ENCODE measurements around the gene KCNN3.
A peak's percentile ranks its signal among the peaks of the same experiment; 100 is the strongest.

KCNN3 gene

DNA sequence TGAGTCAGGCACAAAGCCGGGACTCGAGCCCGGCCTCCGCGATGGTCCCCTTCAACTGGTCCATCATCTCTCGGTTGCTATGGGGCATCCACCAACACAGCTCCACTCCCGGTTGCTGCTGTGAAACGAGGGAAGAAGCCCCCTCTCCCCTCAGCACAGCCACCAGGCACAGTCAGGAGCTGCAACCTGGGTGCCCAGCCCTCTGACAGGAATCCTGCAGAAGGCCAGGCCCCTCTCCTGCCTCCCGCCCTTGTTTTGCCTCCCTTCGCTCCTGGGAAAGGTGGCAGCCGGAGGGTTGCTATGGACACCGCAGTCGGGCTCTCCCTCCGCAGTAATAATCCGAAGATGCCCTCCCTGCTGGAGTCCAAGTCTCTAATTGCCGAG, 8.9 kb upstream of the KCNN3 start:
- DNase-seq (ENCODE audit: low spot score), result no peak

DNA sequence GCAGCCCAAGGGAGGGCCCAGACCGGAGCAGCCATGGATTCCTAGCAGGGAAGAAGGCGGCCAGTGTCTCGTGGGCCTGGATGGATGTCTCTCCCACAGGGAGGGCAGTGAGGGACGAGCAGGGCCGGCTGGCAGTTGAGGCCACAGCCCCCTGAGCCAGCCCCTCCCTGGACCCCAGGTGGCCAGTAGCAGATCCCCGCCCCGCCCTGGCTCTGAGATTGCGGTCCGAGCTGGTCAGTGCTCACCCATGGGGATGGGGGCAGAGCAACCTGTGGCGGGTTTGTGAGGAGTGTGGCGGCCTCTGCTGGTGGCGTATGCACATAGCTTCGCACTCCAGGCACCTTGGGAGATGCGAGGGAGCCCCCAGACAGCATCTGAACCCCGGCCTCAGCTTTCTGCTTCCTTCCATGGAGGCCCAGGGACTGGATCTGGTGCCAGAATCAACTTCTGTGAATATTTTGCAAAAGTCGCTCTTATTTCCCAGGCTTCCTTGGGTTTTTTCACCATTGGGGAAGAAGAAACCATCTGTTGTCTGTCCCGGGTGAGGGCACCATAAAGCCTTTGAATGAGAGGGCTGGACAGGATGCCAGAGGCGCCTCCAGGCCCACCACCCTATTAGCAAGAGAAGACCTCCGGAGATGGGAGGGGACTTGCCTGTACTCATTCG, 8.4 kb upstream of the KCNN3 start:
- DNase-seq (ENCODE audit: low spot score), result peak; percentile 89

DNA sequence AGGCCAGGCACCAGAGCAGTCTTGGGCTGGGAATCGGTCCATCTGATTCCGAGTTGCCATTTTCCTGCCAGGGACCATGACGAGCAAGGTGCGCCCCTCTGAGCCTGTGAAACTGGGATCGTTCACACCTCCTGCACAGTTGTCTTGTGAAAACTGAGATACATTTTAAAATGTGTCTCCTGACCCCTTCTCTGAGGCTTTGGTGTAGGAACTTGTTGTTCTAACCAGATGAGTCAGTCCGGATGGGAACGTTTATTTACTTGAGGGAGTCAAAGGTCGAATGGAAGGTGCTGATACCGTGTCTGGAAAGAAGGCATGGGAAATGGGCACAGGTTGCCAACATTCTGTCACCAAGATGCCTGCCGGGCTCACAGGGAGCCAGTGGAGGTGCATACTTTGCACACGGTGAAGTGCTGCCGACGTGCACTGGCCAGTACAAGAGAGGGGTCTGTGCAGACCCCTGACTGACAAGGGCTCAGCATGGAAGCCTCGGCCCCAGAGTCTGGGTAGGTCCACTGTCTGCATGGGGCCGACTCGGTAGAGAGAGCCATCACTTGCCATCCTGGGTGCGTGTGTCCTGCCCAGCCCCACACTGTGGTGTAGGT, 7.4 kb upstream of the KCNN3 start:
- no peak for DNase-seq (ENCODE audit: low spot score)

DNA sequence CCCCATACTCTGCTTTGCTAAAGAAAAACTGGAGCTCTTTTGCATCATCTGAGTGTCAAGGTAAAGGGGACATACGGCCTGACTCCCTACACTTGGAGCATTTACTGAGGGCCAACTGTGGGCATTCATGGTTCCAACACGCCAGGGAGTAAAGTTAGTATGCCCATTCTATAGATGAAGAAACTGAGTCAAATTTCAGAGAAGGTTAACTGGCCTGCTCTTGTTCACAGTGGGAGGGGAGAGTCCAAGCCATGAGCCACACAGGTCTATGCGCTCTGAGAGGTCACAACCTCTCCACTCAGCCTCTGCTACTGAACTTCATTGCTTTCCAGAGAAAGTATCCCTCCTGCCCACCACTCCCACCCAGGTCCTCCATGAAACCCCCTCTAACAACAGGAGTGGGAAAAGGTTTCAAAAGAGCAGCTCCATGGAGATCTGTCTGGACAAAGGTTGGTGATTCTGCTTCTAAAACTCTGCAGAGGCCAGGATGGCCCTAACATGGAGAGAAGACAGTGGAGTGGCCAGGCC, 6.8 kb upstream of the KCNN3 start:
- no peak for DNase-seq (ENCODE audit: low spot score)

DNA sequence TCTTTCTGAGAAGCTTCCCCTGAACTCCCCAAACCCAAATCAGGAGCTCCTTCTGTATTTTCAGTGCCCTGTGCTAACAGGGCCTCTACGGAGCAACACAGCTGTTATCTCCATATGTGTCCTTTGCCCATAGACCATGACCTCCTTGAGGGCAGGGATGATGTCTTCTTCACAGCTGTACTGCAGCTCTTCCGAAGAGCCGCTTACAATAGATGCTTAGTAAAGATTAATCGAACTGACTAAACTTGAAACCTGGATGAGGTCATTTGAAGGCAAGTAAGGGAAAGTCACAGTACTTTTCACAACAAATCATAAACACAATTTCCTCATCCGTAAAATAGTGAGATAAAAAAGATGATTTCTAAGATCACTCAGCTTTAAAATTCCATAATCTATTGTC, 4.4 kb upstream of the KCNN3 start:
- no peak for DNase-seq (ENCODE audit: low spot score)

DNA sequence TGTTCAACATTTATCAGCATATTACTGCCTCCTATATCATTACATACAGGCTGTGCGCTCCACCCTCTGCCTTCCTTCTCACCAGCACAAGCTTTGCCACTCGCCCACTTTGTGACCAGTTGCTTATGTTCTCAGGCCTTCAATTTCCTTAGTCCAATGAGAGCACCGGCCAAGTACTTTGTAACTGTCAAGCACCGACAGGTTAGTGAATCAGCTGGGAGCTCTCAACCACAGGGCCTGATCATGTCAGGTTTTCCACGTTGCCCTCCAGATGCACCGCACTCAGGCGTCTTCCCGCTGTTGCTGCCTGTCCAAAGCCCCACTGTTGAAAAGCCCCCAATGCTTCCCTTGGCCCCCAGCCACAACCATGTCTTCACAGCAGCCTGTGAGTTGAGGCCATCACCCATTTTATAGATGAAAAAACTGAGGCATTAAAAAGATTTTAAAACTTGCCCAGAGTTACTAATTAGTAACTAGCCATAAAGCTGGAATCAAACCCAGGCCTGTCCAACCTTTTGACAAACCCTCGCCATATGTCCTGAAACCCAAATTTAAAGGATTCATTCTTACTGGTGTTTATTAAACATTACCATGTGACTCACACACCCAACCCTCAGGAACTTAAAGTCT, 3.4 kb upstream of the KCNN3 start:
- no peak for DNase-seq (ENCODE audit: low spot score)

DNA sequence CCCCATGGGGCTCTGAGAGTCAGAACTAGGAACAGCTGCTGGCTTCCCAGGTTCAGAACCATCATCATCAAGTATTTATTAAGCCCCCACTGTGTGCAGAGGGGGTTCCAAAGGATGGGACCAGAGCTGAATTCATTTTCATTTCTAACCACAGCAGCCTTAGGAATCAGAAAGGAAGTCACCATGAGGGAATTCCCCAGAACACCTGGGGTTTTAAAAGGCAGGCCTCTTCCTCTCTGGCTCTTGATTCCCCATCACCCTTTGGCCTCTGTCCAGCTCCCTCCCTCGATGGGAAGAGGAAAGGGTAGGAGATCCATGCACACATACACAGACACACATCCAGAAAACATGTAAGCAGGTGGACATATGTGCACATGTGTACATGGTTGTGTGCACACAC, 1.3 kb upstream of the KCNN3 start:
- no peak for DNase-seq (ENCODE audit: low spot score)

DNA sequence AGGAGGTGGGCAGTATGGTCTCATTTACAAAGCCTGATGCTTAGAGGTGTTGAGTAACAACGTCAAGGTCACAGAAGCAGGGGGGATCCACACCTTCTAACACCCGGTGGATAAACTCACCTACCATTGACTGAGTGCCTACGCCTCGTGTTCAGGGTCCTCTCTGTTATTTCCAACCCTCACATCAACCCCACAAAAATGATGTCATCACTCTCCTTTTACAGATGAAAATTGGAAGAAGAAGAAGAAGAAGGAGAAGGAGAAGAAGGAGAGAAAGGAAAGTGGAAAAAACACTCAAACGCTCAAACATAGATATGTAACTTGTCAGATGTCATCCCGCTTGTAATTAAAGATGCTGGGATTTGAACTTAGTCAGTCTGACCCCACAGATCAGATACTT, 653 bp upstream of the KCNN3 start:
- no peak for DNase-seq (ENCODE audit: low spot score)

DNA sequence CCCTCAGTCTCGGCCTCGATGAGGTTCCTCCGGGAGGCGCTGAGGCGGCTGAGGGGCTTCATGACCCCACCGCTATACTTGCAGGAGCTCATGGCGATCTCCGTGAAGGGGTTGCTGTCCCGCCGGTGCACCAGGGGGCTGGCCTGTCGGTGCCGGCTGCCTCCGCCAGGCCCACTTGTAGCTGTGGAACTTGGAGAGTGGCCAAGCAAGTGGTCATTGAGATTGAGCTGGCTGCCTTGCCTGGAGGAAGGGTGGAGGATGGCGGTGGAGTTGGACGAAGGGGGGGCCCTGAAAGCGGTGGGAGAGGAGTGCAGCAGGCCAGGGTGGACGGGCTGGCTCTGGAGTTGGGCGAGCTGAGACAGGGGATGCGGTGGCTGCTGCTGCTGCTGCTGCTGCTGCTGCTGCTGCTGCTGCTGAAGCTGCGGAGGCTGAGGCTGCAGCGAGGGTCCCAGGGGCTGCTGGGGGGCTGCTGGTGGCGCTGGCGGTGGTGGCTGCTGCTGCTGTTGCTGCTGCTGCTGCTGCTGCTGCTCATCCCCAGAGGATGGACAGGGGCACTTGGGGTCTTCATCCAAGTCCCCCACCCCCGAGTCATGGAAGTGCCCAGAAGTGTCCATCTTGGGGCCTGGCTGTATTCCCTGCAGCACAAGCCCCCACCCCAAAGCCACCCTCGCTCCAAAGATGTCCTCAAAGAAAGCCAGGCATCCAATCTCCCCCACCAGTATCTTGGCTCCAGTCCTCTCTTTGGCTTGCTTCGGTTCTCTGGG, 548 bp downstream of the KCNN3 start:
- DNase-seq (ENCODE audit: low spot score), result no peak

DNA sequence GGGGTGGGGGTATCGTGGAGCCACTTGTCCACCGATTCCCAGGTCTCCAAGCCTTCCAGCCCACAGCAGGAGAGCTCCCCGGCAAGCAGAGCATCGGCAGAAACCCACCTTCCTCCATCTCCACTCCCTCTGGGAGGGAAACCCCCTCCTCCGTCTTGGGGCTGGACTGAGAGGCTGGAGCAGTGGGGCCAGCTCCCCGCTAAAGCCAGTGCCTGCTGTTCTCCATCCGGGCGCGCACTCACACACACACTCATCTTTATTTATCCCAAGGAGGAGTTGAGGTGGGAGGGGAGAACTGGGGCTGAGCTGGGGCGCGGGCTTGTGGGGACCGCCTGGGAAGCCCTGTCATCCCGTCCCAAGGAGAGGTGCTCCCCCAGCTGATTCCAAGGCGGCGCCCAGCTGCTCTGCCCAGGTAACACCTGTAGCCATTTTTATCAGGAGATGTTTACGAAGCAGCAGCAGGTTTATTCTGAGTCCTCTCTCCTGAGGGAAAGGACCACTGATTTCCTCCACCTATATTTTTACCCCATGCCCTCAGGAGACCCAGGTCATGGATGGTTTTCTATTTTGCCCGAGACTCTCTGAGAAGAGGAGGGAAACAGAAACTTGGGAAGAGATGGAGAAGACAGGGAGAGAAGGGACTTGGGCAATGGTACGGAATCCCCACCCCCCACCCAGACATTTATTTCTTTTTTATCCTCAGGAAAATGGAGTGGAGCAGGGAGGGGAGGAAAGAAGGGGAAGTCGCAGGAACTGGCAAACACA, 2.1 kb downstream of the KCNN3 start:
- DNase-seq (ENCODE audit: low spot score), result no peak

DNA sequence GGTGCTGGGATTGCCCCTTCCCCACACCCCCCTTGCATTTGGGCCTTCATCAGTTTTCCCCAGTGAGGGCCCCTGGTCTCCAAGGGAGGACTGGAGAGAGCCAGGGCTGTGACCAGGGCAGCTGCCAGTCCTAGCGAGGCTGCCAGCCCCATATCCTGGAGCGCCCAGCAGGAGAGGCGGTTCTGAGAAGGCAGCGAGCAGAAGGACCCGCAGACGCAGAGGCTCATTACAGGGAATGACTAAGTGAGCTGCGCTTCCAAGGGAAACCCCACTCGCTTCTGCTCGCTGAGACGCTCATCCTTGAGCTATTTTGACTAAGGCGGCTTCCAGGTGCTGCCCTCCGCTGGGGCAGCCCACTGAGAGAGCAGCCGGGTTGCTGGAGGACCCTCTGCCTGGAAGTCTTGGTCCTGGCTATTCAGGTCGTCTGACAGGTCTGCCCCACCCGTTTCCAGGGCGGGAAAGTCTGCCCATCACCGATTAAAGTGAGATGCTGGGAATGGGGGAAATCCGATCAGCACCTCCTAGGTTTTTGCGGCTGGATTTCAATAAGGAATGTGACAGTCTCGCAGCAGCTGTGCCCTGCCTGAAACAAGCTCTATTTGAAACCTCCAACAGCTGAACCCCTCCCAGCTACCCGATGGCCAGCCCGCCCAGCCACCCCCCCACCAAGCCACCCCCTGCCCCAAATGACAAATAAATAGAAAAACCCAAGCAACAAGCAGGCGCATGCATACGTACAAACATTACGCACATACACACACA, 2.8 kb downstream of the KCNN3 start:
- no peak for DNase-seq (ENCODE audit: low spot score)

DNA sequence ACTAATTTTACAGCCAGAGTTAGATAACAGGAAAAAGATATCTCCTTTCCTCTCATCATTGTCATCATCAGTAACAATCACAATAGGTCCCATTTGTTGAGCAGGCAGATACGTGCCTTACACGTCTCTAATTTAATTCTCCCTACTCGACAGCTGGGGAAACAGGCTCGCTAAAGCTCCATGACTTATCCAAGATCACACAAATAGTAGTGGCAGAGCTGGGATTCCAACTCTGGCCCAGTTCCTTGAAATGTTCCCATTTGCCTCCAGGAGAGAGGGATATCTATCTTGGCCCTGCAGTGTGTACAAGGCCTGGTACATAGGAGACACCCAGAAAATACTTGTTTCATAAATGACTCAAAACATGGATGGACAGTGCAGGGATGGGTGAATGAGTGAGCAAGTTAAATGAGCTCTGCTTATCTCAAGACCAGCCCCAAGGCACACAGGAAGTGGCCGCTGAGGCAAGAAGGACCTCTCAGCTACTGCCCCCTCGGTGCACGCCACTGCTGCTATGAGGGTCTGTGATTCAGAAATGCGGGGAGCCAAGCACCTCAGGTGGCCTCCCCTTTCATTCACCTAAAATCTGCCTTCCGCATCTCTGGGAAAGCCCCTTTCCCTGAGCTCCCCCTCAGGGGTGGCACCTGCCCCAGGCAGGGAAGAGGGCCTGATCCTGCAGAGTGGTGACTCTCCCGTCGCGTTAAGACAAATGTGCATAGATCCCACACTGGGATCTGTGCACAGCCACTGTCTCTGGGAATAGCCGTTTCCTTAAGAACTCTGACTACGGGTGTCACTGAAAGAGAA, 3.6 kb downstream of the KCNN3 start:
- no peak for DNase-seq (ENCODE audit: low spot score)

DNA sequence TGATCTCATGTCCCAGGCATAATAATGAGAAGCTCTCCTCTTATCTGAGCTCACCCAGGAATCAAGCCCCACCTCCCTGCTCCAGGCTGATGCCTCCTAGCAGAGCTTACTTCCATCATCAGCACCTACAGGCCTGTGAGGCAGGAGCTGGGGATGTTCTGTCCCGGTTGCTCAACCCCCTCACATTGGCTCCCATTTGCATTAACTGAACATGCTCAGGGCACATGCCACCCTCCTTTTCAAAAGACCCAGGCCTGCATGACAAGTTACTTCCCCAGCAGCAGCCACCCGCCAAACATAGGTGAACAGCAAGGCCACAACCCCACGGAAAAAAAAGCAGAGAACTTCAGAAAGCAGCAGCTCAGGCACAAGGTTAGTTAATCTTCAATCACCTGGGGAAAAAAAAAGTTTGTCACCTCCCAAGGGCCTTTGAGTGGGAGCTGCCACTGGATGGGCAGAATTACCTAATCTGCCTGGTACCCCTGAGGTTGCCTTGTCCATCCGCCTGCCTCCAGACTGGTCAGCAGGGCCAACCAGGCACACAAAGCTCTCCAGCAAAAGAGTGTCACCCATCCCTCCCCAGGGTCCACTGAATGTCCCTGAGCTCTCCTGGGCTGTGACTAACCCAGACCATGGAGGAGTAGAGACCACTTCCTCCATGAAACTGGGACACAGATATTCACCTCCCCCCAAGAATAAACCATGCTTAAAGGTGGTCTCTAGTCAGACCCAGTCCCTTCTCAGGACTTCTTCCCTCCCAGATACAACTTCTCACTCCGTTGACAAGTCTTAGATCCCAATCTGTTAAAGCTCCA, 4.4 kb downstream of the KCNN3 start:
- DNase-seq (ENCODE audit: low spot score), result no peak

DNA sequence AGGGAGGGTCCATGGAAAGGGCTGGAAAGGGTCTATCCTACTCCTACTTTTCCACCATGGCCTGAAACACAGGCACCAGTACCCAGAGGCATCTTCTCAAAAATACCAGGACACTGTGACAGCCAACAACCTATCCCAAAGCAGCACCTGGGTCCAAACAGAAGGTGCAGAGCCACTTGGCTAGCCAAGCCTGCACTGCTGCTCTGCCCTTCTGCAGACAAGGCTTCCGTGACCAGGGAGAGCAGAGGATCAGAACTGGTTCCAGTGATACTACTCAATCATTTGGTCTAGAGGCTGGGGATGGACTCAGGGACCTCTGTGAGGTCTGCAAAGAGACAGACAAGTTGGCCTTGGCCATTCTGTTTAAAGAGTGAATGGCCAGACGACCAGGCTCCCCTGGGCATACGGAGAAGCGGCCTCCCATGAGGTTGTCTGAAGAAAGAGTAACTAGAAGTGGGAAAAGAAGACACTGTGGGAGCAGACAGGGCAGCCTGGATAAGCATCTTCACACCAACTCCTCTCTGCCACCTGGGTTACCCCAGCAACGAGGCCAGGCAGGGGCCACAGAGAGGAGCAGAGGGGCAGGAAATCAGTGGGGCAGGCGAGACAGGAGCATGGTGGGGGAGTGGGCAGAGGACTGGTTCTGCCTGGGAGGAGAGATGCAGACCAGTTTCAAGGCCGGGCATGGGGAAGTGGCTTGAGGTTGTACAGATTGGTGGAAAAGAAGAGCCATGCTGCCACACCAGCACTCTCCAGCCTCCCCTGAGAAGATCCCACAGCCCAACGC, 5.7 kb downstream of the KCNN3 start:
- DNase-seq (ENCODE audit: low spot score), result no peak

DNA sequence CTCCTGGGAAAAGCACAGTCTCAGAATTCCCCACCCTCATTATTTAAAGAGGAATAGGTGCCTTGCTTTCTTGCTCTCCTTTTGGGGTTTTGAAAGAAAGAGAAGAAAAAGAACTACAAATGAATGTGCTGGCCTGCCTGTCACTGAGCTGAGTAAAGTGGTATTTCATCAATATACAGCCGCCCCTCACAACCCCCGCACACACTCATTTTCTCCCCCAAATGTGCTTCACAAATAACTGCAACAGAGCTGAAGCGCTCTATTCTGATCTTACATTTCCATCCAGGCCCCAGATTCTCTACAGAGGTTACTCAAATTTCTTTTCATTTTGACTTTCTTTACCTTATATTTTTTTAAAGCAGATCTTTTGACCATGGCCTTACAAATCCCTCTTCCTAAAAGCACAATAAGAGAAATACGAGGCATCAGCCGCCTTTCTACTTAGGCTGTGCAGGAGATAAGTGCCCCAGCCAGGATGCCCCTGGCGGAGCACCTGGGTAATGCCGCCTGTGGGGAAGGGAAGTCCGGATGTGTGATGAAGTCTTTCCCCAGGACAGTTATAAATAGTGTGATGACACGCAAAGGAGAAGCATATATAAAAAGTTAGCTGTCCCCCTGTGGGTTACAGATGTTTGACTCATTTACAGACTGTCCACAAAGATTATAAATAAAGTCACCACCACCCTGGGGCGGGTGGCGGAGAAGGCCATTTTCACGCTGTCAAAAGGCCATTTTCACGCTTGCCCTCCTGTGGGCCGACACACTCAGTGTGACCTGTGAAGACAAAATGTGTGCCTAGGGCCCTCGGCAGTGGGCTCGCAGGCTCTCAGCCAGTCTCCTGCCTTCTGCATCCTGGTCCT, 6.5 kb downstream of the KCNN3 start:
- peak; percentile 74 for DNase-seq (ENCODE audit: low spot score)

DNA sequence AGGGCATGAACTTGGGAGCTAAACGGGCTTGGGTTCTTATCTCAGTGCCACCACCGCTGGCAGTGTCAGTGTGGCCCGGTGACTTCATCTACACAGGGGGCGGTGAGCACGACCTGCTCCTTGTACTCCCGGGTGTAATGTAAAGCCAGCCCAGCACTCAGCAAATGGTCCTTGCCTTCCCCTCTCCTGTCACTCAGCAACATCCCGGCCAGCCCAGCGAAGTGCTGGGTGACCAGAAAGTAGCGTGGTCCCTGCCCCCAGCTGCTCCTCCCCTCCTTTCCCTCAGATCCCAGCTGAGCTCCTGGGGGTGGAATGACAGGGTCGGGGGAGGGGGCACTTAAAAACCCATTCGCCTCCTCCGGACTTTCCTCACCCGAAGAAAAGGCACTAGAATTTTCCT, 7.2 kb downstream of the KCNN3 start:
- no peak for DNase-seq (ENCODE audit: low spot score)

DNA sequence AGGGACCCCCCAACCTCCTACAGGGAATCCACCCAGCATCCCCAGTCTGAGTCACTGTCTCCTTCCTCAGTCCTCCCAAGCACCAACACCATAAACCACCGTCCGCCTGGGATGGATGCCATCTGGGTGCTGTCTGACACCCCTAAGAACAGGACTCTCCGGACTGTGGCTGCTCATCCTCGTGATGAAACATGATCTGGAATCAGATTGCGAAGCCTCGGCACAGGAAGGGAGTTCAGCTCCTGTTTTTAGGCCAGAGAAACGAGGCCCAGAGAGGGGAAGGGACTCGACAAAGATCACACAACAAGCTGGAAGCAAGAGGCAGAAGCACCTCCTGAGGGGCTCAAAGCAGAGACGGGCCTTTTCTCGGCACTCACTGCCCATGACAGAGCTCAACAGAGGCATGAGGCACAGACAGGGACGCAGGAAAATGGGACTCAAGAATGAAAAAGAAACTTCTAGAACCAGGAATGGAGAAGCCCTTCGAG, 8.4 kb downstream of the KCNN3 start:
- no peak for DNase-seq (ENCODE audit: low spot score)
